GM12872 (cell line): ENCODE results near the gene WIF1.

Source experiments
- CTCF ChIP-seq: IDR thresholded peaks from 3 replicates; pipeline ENCODE4 v1.5.1; 2011; ENCODE audit warnings: low read depth, mild to moderate bottlenecking, low read length, moderate library complexity; ENCODE audit not compliant: insufficient read depth

WIF1 gene

GRCh38 chr12:65162609-65163008, 41.5 kb upstream of the WIF1 start:
- no peak for TF ChIP-seq CTCF

- no peak for TF ChIP-seq CTCF
Observed at GRCh38 chr12:65157091-65157490, 36.0 kb upstream of the WIF1 start.

- no peak for TF ChIP-seq CTCF
Observed at GRCh38 chr12:65156366-65156841, 35.3 kb upstream of the WIF1 start.

GRCh38 chr12:65155784-65156183, 34.7 kb upstream of the WIF1 start:
- TF ChIP-seq CTCF = no peak

- TF ChIP-seq CTCF = no peak
Observed at GRCh38 chr12:65152596-65152995, 31.5 kb upstream of the WIF1 start.

- no peak for TF ChIP-seq CTCF
Observed at GRCh38 chr12:65152012-65152411, 30.9 kb upstream of the WIF1 start.

- no peak for TF ChIP-seq CTCF
Observed at GRCh38 chr12:65147312-65147905, 26.3 kb upstream of the WIF1 start.

- TF ChIP-seq CTCF = no peak
Observed at GRCh38 chr12:65140738-65141137, 19.6 kb upstream of the WIF1 start.
